CD4-positive, alpha-beta T cell treated with Interleukin-4 for 4 hours (primary cell): ENCODE measurements around the gene HDAC4.

Experiments used
- DNase-seq: peaks from one replicate; pipeline ENCODE4 v3.0.0-alpha.2; 2020

The HDAC4 gene

GRCh38 chr2:239322416-239323086 is 78.3 kb downstream of the HDAC4 start:
- peak; percentile 55 for DNase-seq

- peak; percentile 60 for DNase-seq
These were observed 79.0 kb downstream of the HDAC4 start for GRCh38 chr2:239321596-239322415.

- no peak for DNase-seq
These were observed 81.8 kb downstream of the HDAC4 start for GRCh38 chr2:239318790-239319661.

GRCh38 chr2:239318151-239318611 is 82.6 kb downstream of the HDAC4 start:
- DNase-seq, result no peak

GRCh38 chr2:239316562-239317465 is 84.0 kb downstream of the HDAC4 start:
- DNase-seq, result no peak

GRCh38 chr2:239315308-239315707 is 85.5 kb downstream of the HDAC4 start:
- DNase-seq, result no peak

- DNase-seq, result no peak
These were observed 87.0 kb downstream of the HDAC4 start for GRCh38 chr2:239313776-239314175.

GRCh38 chr2:239312741-239313667 is 87.8 kb downstream of the HDAC4 start:
- no peak for DNase-seq

GRCh38 chr2:239312081-239312511 is 88.7 kb downstream of the HDAC4 start:
- no peak for DNase-seq

- no peak for DNase-seq
These were observed 89.4 kb downstream of the HDAC4 start for GRCh38 chr2:239311132-239312040.

GRCh38 chr2:239310401-239311061 is 90.3 kb downstream of the HDAC4 start:
- no peak for DNase-seq

GRCh38 chr2:239309398-239310245 is 91.2 kb downstream of the HDAC4 start:
- DNase-seq, result no peak

- DNase-seq, result no peak
These were observed 92.0 kb downstream of the HDAC4 start for GRCh38 chr2:239308661-239309397.

- no peak for DNase-seq
These were observed 92.8 kb downstream of the HDAC4 start for GRCh38 chr2:239307921-239308613.

- DNase-seq, result no peak
These were observed 93.6 kb downstream of the HDAC4 start for GRCh38 chr2:239307221-239307569.

- DNase-seq, result no peak
These were observed 94.3 kb downstream of the HDAC4 start for GRCh38 chr2:239306274-239307220.
